ENCODE results near the gene KLHL6.
"Not testable (repeated sequence)": the region's sequence is repeated elsewhere in the genome, so short reads cannot be mapped to it uniquely, and the experiment has no call there.

Gene KLHL6

GRCh38 chr3:183443395-183444385 lies 111.8 kb downstream of the KLHL6 start:
- H3K4me3 ChIP-seq (ENCODE audit: low read depth, low read length): no peak overlapping the region
- TF ChIP-seq CTCF (IDR thresholded peaks at IDR 0.05; ENCODE audit: low read depth, low read length): no peak

- TF ChIP-seq CTCF (IDR thresholded peaks at IDR 0.05; ENCODE audit: low read depth, low read length): no peak
- no peak overlapping the region for H3K4me3 ChIP-seq (ENCODE audit: low read depth, low read length)
These were observed 112.5 kb downstream of the KLHL6 start for GRCh38 chr3:183442994-183443393.

GRCh38 chr3:183440521-183440920 lies 115.0 kb downstream of the KLHL6 start:
- H3K4me3 ChIP-seq (ENCODE audit: low read depth, low read length): not testable (repeated sequence)

DNA sequence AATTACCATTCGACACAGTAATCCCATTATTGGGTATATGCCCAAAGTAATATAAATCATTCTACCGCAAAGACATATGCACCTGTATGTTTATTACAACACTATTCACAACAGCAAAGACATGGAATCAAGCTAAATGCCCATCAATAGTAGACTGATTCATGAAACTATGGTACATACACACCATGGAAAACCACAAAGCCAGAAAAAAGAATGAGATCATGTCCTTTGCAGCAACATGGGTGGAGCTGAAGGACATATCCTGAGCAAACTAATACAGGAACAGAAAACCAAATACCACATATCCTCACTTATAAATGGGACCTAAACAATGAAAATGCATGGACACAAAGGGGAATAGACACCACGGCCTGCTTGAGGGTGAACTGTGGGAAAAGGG lies 116.0 kb downstream of the KLHL6 start:
- no peak for TF ChIP-seq CTCF (IDR thresholded peaks at IDR 0.05; ENCODE audit: low read depth, low read length)
- no peak overlapping the region for H3K4me3 ChIP-seq (ENCODE audit: low read depth, low read length)

- no peak overlapping the region for H3K4me3 ChIP-seq (ENCODE audit: low read depth, low read length)
- TF ChIP-seq CTCF (IDR thresholded peaks at IDR 0.05; ENCODE audit: low read depth, low read length): no peak
These were observed 116.8 kb downstream of the KLHL6 start for GRCh38 chr3:183438735-183439134.

- TF ChIP-seq CTCF (IDR thresholded peaks at IDR 0.05; ENCODE audit: low read depth, low read length): no peak
- no peak overlapping the region for H3K4me3 ChIP-seq (ENCODE audit: low read depth, low read length)
These were observed 117.6 kb downstream of the KLHL6 start for GRCh38 chr3:183437666-183438564.

Data from WI38 (cell line).